ENCODE measurements around the gene AGTPBP1.

DNA sequence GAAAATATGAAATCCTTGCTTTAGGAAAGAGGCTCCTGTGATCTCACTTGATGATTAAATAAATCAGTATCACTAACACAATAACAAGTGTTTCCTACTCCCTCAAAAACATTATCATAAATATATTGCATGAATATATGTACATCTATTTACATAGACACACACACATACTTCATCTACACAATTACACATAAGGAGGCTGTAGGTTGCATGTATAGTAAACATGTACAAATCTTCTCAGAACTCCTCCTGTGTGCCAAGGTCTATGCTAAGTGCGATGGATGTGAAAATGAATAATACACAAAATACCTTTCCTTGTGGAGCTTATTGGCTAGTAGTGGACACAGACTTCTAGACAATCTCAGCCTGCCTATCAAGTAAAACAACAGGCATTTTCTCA lies 239.9 kb downstream of the AGTPBP1 start:
- no peak for TF ChIP-seq CEBPB (IDR thresholded peaks at IDR 0.05)
- TF ChIP-seq REST (IDR thresholded peaks at IDR 0.05; ENCODE audit: low read depth), result no peak
- no peak for TF ChIP-seq EP300 (IDR thresholded peaks at IDR 0.05; ENCODE audit: borderline replicate concordance)
- TF ChIP-seq TAF1 (IDR thresholded peaks at IDR 0.05; ENCODE audit: low read depth), result no peak
- TF ChIP-seq MAX (IDR thresholded peaks at IDR 0.05), result no peak
- TF ChIP-seq RAD21 (IDR thresholded peaks at IDR 0.05; ENCODE audit: low read depth), result no peak
- TF ChIP-seq YY1 (IDR thresholded peaks at IDR 0.05; ENCODE audit: low read depth), result no peak
- TF ChIP-seq ZBTB7A (IDR thresholded peaks at IDR 0.05; ENCODE audit: low read depth), result no peak
- TF ChIP-seq TEAD4 (IDR thresholded peaks at IDR 0.05), result no peak
- TF ChIP-seq FOXM1 (IDR thresholded peaks at IDR 0.05; ENCODE audit: borderline replicate concordance, low read depth), result no peak
- TF ChIP-seq EGR1 (IDR thresholded peaks at IDR 0.05), result no peak

Data from Ishikawa (cell line).